WTC11 (cell line): ENCODE measurements around the gene FHOD3. TPM values are rescaled to one million over a fixed set of nuclear protein-coding genes. Genes with fewer than 3 reads are reported as not detected.

Experiments used
- ATAC-seq: fragments of 200-7000 bp; cut with Tn5 transposase; 2 replicates; pipeline ENCODE4 v1.10.0; 2021; ENCODE audit warnings: mild to moderate bottlenecking, moderate library complexity
- CTCF ChIA-PET: fragments of 300-600 bp; sonication (Branson Sonifier 250); formaldehyde crosslinking; loops from one replicate; lab custom pipeline; 2021; ENCODE audit warnings: antibody characterized with exemption; lab: Charles Lee
- POLR2A ChIA-PET: fragments of 350-600 bp; sonication (Branson Sonifier 250); formaldehyde crosslinking; loops from one replicate; lab custom pipeline; 2021; ENCODE audit warnings: antibody characterized with exemption; lab: Charles Lee
- DNase-seq: peaks from one replicate; pipeline ENCODE4 v3.0.0; 2021; ENCODE audit warnings: low spot score
- H3K27ac Mint-ChIP-seq: 2 replicates; pipeline ENCODE4 v1.8.0; 2021; ENCODE audit warnings: mixed read lengths
- H3K27me3 Mint-ChIP-seq: 2 replicates; pipeline ENCODE4 v1.8.0; 2021; ENCODE audit warnings: low read depth, mild to moderate bottlenecking, moderate library complexity, mixed read lengths
- H3K36me3 Mint-ChIP-seq: 2 replicates; pipeline ENCODE4 v1.8.0; 2021; ENCODE audit warnings: mixed read lengths
- H3K4me1 Mint-ChIP-seq: 2 replicates; pipeline ENCODE4 v1.8.0; 2022; ENCODE audit warnings: mixed read lengths
- H3K4me3 Mint-ChIP-seq: 2 replicates; pipeline ENCODE4 v1.8.0; 2021; ENCODE audit warnings: mild to moderate bottlenecking, moderate library complexity, mixed read lengths
- H3K9me3 Mint-ChIP-seq: 2 replicates; pipeline ENCODE4 v1.8.0; 2021; ENCODE audit warnings: mixed read lengths
- CBFB ChIP-seq: sonication (generic); formaldehyde crosslinking; IDR thresholded peaks from 2 replicates; pipeline ENCODE4 v1.8.1; 2022; ENCODE audit warnings: mild to moderate bottlenecking, low read depth, missing genetic modification reagents
- E2F5 ChIP-seq: sonication (generic); formaldehyde crosslinking; IDR thresholded peaks from 2 replicates; pipeline ENCODE4 v1.8.1; 2022; ENCODE audit warnings: mild to moderate bottlenecking, moderate library complexity, missing genetic modification reagents
- ERG ChIP-seq: fragments of 250-450 bp; sonication (Bioruptor Pico); IDR thresholded peaks from 2 replicates; pipeline ENCODE4 v1.8.0; 2021; ENCODE audit warnings: mild to moderate bottlenecking
- GRHL2 ChIP-seq: fragments of 250-450 bp; sonication (Bioruptor Pico); IDR thresholded peaks from 2 replicates; pipeline ENCODE4 v1.8.0; 2022; ENCODE audit warnings: mild to moderate bottlenecking, moderate library complexity; ENCODE audit not compliant: insufficient replicate concordance, severe bottlenecking
- HMGA2 ChIP-seq: fragments of 250-450 bp; sonication (Bioruptor Pico); IDR thresholded peaks from 2 replicates; pipeline ENCODE4 v1.4.0; 2021; ENCODE audit warnings: mild to moderate bottlenecking, moderate library complexity
- MLX ChIP-seq: sonication (generic); formaldehyde crosslinking; IDR thresholded peaks from 2 replicates; pipeline ENCODE4 v1.8.1; 2023; ENCODE audit warnings: mild to moderate bottlenecking, missing genetic modification reagents, moderate library complexity
- NFATC4 ChIP-seq: fragments of 250-450 bp; sonication (Bioruptor Pico); IDR thresholded peaks from 2 replicates; pipeline ENCODE4 v1.9.0; 2021; ENCODE audit warnings: mild to moderate bottlenecking
- NFYB ChIP-seq: sonication (generic); formaldehyde crosslinking; conservative IDR thresholded peaks from 2 replicates; pipeline ENCODE4 v1.8.0; 2022; ENCODE audit warnings: low read depth, missing genetic modification reagents
- NR2C2 ChIP-seq: sonication (generic); formaldehyde crosslinking; IDR thresholded peaks from 2 replicates; pipeline ENCODE4 v1.8.0; 2022; ENCODE audit warnings: mild to moderate bottlenecking, missing genetic modification reagents
- PRRX2 ChIP-seq: fragments of 250-450 bp; sonication (Bioruptor Pico); IDR thresholded peaks from 2 replicates; pipeline ENCODE4 v1.8.0; 2021; ENCODE audit warnings: mild to moderate bottlenecking
- RORB ChIP-seq: fragments of 250-450 bp; sonication (Bioruptor Pico); IDR thresholded peaks from 2 replicates; pipeline ENCODE4 v1.9.0; 2021; ENCODE audit warnings: mild to moderate bottlenecking
- USF1 ChIP-seq: sonication (generic); formaldehyde crosslinking; IDR thresholded peaks from 2 replicates; pipeline ENCODE4 v1.8.0; 2022; ENCODE audit warnings: mild to moderate bottlenecking, missing genetic modification reagents
- ZNF425 ChIP-seq: fragments of 250-450 bp; sonication (Bioruptor Pico); conservative IDR thresholded peaks from 2 replicates; pipeline ENCODE4 v1.9.0; 2021; ENCODE audit warnings: mild to moderate bottlenecking
- total RNA-seq: library from RNA; stranded (reverse); gene quantifications from 3 replicates; pipeline ENCODE4 v1.2.3, GENCODE V29; 2021
- TF ChIP-seq, protein P1 (sequence below): sonication (generic); formaldehyde crosslinking; conservative IDR thresholded peaks from 2 replicates; pipeline ENCODE4 v1.8.1; 2022; ENCODE audit warnings: mild to moderate bottlenecking, missing genetic modification reagents
- TF ChIP-seq, protein P2 (sequence below): fragments of 250-450 bp; sonication (Bioruptor Pico); IDR thresholded peaks from 2 replicates; pipeline ENCODE4 v1.9.0; 2021; ENCODE audit warnings: mild to moderate bottlenecking, borderline replicate concordance

FHOD3 gene
- total RNA-seq, 1 experiment from 2014 or later, result 3.8 TPM

DNA sequence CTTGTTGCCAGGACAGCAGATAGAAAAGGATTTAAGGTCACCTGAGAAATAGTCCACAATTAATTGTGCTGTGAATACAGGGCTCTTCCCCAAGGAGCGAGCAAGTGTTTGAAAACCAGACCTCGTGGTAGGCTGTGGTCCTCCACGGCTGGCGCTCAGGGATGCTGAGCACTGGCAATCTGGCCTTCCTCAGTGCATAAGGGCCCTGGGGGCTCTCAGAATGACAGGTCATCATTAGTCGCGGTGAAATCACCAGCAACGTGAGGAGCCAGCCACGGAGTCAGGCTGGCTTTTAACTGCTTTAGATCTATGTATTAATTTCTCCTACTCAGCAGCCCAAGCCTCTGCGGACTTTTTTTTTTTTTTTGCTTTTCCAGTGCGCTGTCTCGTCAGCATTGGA lies 148.5 kb downstream of the FHOD3 start:
- POLR2A ChIA-PET, result no interaction called here
- Mint-ChIP-seq H3K4me1 (peaks cover 41% of the 10 kb centered on the region), H3K27me3 (no peaks in the 10 kb centered on the region; the same call in 1 of the 2 replicates), H3K4me3 (no peak overlapping the region), H3K36me3 (peaks cover 15% of the 10 kb centered on the region), H3K9me3 (peaks cover 22% of the 10 kb centered on the region)
- DNase-seq, result no peak
- CTCF ChIA-PET, result no interaction called here
- TF ChIP-seq, protein P1, sequence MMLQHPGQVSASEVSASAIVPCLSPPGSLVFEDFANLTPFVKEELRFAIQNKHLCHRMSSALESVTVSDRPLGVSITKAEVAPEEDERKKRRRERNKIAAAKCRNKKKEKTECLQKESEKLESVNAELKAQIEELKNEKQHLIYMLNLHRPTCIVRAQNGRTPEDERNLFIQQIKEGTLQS (CRISPR knock-in tag), result no peak
- TF ChIP-seq ERG (CRISPR knock-in tag) (no peak), PRRX2 (CRISPR knock-in tag) (no peak), USF1 (CRISPR knock-in tag) (no peak), NR2C2 (CRISPR knock-in tag) (no peak), NFYB (CRISPR knock-in tag) (no peak), NFATC4 (CRISPR knock-in tag) (no peak), MLX (no peak), CBFB (CRISPR knock-in tag) (no peak), E2F5 (no peak), HMGA2 (CRISPR knock-in tag) (no peak), GRHL2 (CRISPR knock-in tag) (no peak), ZNF425 (CRISPR knock-in tag) (no peak), RORB (CRISPR knock-in tag) (no peak)
- TF ChIP-seq, protein P2, sequence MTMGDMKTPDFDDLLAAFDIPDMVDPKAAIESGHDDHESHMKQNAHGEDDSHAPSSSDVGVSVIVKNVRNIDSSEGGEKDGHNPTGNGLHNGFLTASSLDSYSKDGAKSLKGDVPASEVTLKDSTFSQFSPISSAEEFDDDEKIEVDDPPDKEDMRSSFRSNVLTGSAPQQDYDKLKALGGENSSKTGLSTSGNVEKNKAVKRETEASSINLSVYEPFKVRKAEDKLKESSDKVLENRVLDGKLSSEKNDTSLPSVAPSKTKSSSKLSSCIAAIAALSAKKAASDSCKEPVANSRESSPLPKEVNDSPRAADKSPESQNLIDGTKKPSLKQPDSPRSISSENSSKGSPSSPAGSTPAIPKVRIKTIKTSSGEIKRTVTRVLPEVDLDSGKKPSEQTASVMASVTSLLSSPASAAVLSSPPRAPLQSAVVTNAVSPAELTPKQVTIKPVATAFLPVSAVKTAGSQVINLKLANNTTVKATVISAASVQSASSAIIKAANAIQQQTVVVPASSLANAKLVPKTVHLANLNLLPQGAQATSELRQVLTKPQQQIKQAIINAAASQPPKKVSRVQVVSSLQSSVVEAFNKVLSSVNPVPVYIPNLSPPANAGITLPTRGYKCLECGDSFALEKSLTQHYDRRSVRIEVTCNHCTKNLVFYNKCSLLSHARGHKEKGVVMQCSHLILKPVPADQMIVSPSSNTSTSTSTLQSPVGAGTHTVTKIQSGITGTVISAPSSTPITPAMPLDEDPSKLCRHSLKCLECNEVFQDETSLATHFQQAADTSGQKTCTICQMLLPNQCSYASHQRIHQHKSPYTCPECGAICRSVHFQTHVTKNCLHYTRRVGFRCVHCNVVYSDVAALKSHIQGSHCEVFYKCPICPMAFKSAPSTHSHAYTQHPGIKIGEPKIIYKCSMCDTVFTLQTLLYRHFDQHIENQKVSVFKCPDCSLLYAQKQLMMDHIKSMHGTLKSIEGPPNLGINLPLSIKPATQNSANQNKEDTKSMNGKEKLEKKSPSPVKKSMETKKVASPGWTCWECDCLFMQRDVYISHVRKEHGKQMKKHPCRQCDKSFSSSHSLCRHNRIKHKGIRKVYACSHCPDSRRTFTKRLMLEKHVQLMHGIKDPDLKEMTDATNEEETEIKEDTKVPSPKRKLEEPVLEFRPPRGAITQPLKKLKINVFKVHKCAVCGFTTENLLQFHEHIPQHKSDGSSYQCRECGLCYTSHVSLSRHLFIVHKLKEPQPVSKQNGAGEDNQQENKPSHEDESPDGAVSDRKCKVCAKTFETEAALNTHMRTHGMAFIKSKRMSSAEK (CRISPR knock-in tag), result no peak
- TF ChIP-seq, all 79 proteins: peak for 0
- no peak overlapping the region for H3K27ac Mint-ChIP-seq
- no peak for ATAC-seq
